Measurements from ENCODE around the gene HIRA.

DNA sequence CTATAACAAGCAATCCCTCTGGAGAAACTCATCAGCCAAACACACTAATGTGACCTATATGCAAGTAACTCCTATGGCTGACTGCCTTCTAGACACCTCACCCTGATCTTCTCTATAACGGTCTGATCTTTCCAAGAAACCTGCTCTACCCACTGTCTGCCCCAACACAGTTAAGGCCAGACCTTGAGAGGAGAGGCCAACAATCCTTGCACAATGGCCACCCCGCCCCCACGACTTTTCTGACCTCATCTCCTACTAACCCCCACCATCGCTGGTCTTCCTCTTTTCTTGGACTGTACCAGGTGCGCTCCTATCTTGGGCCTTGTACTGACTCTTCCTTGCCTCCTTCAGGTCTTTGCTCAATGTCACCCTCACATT, 12.5 kb downstream of the HIRA start:
- TF ChIP-seq, protein P1, sequence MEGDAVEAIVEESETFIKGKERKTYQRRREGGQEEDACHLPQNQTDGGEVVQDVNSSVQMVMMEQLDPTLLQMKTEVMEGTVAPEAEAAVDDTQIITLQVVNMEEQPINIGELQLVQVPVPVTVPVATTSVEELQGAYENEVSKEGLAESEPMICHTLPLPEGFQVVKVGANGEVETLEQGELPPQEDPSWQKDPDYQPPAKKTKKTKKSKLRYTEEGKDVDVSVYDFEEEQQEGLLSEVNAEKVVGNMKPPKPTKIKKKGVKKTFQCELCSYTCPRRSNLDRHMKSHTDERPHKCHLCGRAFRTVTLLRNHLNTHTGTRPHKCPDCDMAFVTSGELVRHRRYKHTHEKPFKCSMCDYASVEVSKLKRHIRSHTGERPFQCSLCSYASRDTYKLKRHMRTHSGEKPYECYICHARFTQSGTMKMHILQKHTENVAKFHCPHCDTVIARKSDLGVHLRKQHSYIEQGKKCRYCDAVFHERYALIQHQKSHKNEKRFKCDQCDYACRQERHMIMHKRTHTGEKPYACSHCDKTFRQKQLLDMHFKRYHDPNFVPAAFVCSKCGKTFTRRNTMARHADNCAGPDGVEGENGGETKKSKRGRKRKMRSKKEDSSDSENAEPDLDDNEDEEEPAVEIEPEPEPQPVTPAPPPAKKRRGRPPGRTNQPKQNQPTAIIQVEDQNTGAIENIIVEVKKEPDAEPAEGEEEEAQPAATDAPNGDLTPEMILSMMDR (IDR thresholded peaks at IDR 0.05): no peak
- no peak for TF ChIP-seq POLR2A (IDR thresholded peaks at IDR 0.05)
